SK-N-SH (cell line): ENCODE data around the gene FLACC1.

Source experiments
- CTCF ChIP-seq: fragments of 200-600 bp; sonication (generic); IDR thresholded peaks from 2 replicates; pipeline ENCODE4 v1.6.1; 2017; ENCODE audit warnings: antibody characterized with exemption, mild to moderate bottlenecking, moderate library complexity
- FOXM1 ChIP-seq: IDR thresholded peaks from 2 replicates; pipeline ENCODE4 v1.4.0; 2012; ENCODE audit warnings: low read depth, mild to moderate bottlenecking
- GABPA ChIP-seq: IDR thresholded peaks from 2 replicates; pipeline ENCODE4 v1.4.0; 2012; ENCODE audit warnings: low read depth, mild to moderate bottlenecking
- JUND ChIP-seq: IDR thresholded peaks from 2 replicates; pipeline ENCODE4 v1.4.0; 2012
- NRF1 ChIP-seq: IDR thresholded peaks from 2 replicates; pipeline ENCODE4 v1.6.1; 2012; ENCODE audit warnings: low read depth, mild to moderate bottlenecking, low read length
- POLR2AphosphoS5 ChIP-seq: IDR thresholded peaks from 2 replicates; pipeline ENCODE4 v1.6.1; 2012; ENCODE audit warnings: low read depth, low read length
- RAD21 ChIP-seq: IDR thresholded peaks from 2 replicates; pipeline ENCODE4 v1.6.1; 2012; ENCODE audit warnings: mild to moderate bottlenecking, low read length
- RCOR1 ChIP-seq: fragments of 150-350 bp; IDR thresholded peaks from 2 replicates; pipeline ENCODE4 v1.6.1; 2017; ENCODE audit warnings: antibody characterized with exemption, low read length
- SIN3A ChIP-seq: IDR thresholded peaks from 2 replicates; pipeline ENCODE4 v1.6.1; 2012; ENCODE audit warnings: low read depth, mild to moderate bottlenecking, low read length, moderate library complexity, borderline replicate concordance
- TCF12 ChIP-seq: IDR thresholded peaks from 2 replicates; pipeline ENCODE4 v1.4.0; 2012
- USF2 ChIP-seq: fragments of 150-350 bp; IDR thresholded peaks from 2 replicates; pipeline ENCODE4 v1.6.1; 2017; ENCODE audit warnings: antibody characterized with exemption, low read length, low read depth, borderline replicate concordance
- YY1 ChIP-seq: IDR thresholded peaks from 2 replicates; pipeline ENCODE4 v1.4.0; 2012; ENCODE audit warnings: low read depth, mild to moderate bottlenecking

GRCh38 chr2:201248288-201248844, 108.8 kb downstream of the FLACC1 start:
- TF ChIP-seq RAD21 (no peak), GABPA (no peak), CTCF (no peak), NRF1 (no peak), FOXM1 (no peak), POLR2AphosphoS5 (no peak), SIN3A (no peak), YY1 (no peak), JUND (no peak), TCF12 (no peak), USF2 (no peak), RCOR1 (no peak)
